Liver (tissue), 9 donors: Measurements from ENCODE around the gene ISM1. TPM values are rescaled to one million over a fixed set of nuclear protein-coding genes. Genes with fewer than 3 reads are reported as not detected.

Experiments used
- DNase-seq: peaks from one replicate; pipeline ENCODE4 v3.0.0-alpha.2; 2017; ENCODE audit warnings: low spot score
- H3K27ac ChIP-seq, 2 donors: one replicate each; pipeline ENCODE4 v1.7.0; 2013; ENCODE audit warnings: inconsistent platforms in 2 of 2, low read length in 2 of 2, control low read depth in 1 of 2, low read depth in 1 of 2, mild to moderate bottlenecking in 1 of 2
- H3K27me3 ChIP-seq, 4 donors: one replicate each; pipeline versions ENCODE4 v1.6.1 to v1.7.0; 2013; ENCODE audit warnings: low read length in 3 of 4, inconsistent platforms in 1 of 4, mild to moderate bottlenecking in 1 of 4, moderate library complexity in 1 of 4; ENCODE audit not compliant: control insufficient read depth in 4 of 4, insufficient read depth in 4 of 4
- H3K36me3 ChIP-seq, 4 donors: one replicate each; pipeline versions ENCODE4 v1.6.1 to v1.7.0; 2013; ENCODE audit warnings: low read length in 3 of 4, mild to moderate bottlenecking in 3 of 4, low read depth in 1 of 4, moderate library complexity in 1 of 4; ENCODE audit not compliant: control insufficient read depth in 4 of 4, insufficient read depth in 3 of 4
- H3K4me1 ChIP-seq, 4 donors: one replicate each; pipeline versions ENCODE4 v1.6.1 to v1.7.0; 2013; ENCODE audit warnings: low read length in 3 of 4, mild to moderate bottlenecking in 3 of 4, moderate library complexity in 1 of 4; ENCODE audit not compliant: control insufficient read depth in 4 of 4, insufficient read depth in 4 of 4
- H3K4me3 ChIP-seq, 3 donors: one replicate each; pipeline versions ENCODE4 v1.6.1 to v1.7.0; 2013; ENCODE audit warnings: low read length in 3 of 3, control low read depth in 1 of 3, low read depth in 1 of 3, mild to moderate bottlenecking in 1 of 3
- H3K9ac ChIP-seq, 2 donors: one replicate each; pipeline ENCODE4 v1.7.0; 2013; ENCODE audit warnings: low read length in 2 of 2, mild to moderate bottlenecking in 2 of 2, moderate library complexity in 2 of 2, control low read depth in 1 of 2, low read depth in 1 of 2
- H3K9me3 ChIP-seq, 4 donors: one replicate each; pipeline versions ENCODE4 v1.6.1 to v1.7.0; 2013; ENCODE audit warnings: low read length in 3 of 4; ENCODE audit not compliant: control insufficient read depth in 4 of 4
- EGR1 ChIP-seq, 2 donors: IDR thresholded peaks; 2 replicates each; pipeline ENCODE4 v1.6.1; 2016 to 2018; ENCODE audit warnings: antibody characterized with exemption in 2 of 2, low read depth in 2 of 2
- FOXA1 ChIP-seq: IDR thresholded peaks from 2 replicates; pipeline ENCODE4 v1.6.1; 2016; ENCODE audit warnings: antibody characterized with exemption
- FOXA2 ChIP-seq: IDR thresholded peaks from 2 replicates; pipeline ENCODE4 v1.6.1; 2016; ENCODE audit warnings: antibody characterized with exemption
- GABPA ChIP-seq, 2 donors: IDR thresholded peaks in 1 of 2; conservative IDR thresholded peaks in 1 of 2; 2 replicates each; pipeline ENCODE4 v1.6.1; 2016; ENCODE audit warnings: antibody characterized with exemption in 2 of 2, mild to moderate bottlenecking in 1 of 2, moderate library complexity in 1 of 2
- HNF4A ChIP-seq, 2 donors: conservative IDR thresholded peaks; 2 replicates each; pipeline ENCODE4 v1.6.1; 2016; ENCODE audit warnings: antibody characterized with exemption in 2 of 2, mild to moderate bottlenecking in 2 of 2
- HNF4G ChIP-seq: IDR thresholded peaks from 2 replicates; pipeline ENCODE4 v1.6.1; 2016; ENCODE audit warnings: antibody characterized with exemption
- JUND ChIP-seq, 2 donors: IDR thresholded peaks; 2 replicates each; pipeline ENCODE4 v1.6.1; 2016; ENCODE audit warnings: antibody characterized with exemption in 2 of 2
- RXRA ChIP-seq, 2 donors: IDR thresholded peaks; 2 replicates each; pipeline ENCODE4 v1.6.1; 2017 to 2018; ENCODE audit warnings: antibody characterized with exemption in 2 of 2, mild to moderate bottlenecking in 1 of 2
- SP1 ChIP-seq: IDR thresholded peaks from 2 replicates; pipeline ENCODE4 v1.6.1; 2018; ENCODE audit warnings: antibody characterized with exemption, mild to moderate bottlenecking
- TAF1 ChIP-seq: conservative IDR thresholded peaks from 2 replicates; pipeline ENCODE4 v1.6.1; 2016; ENCODE audit warnings: antibody characterized with exemption, mild to moderate bottlenecking
- YY1 ChIP-seq: IDR thresholded peaks from 2 replicates; pipeline ENCODE4 v1.6.1; 2016; ENCODE audit warnings: antibody characterized with exemption, mild to moderate bottlenecking
- WGBS: extraction: QIAGEN DNeasy Blood & Tissue Kit; methylation state at CpG from one replicate; pipeline ENCODE4 v1.1.7; 2013; 5-methylcytosine and 5-hydroxymethylcytosine counted together
- polyA plus RNA-seq, 2 donors: library from polyadenylated mRNA; stranded (reverse) in 1 of 2; unstranded in 1 of 2; fragments of 200-250 nt in 1 of 2; fragments of >200 nt in 1 of 2; fragmentation: Nextera tagmentation in 1 of 2; extraction: Ambion mirVana in 1 of 2; gene quantifications; one replicate each; pipeline versions ENCODE4 v1.2.1 to v1.2.3, GENCODE V29; 2013 to 2015
- total RNA-seq, 2 donors: library from RNA; depleted of rRNA; stranded (reverse); fragments of >200 nt; gene quantifications; one replicate each; pipeline ENCODE4 v1.2.3, GENCODE V29; 2014
- TF ChIP-seq, protein P1 (sequence below): IDR thresholded peaks from 2 replicates; pipeline ENCODE4 v1.6.1; 2016; ENCODE audit warnings: antibody characterized with exemption
- TF ChIP-seq, protein P2 (sequence below): IDR thresholded peaks from 2 replicates; pipeline ENCODE4 v1.6.1; 2016; ENCODE audit warnings: antibody characterized with exemption, mild to moderate bottlenecking
- TF ChIP-seq, protein P3 (sequence below): fragments of 150-350 bp; IDR thresholded peaks from 2 replicates; pipeline ENCODE4 v1.5.1; 2017; ENCODE audit warnings: improper control_type of control experiment, low read depth, low read length; ENCODE audit not compliant: missing input control
- TF ChIP-seq, protein P4 (sequence below): IDR thresholded peaks from 2 replicates; pipeline ENCODE4 v1.6.1; 2016; ENCODE audit warnings: antibody characterized with exemption
- donor health status: healthy.
- donor health status: healthy.
- donor health status: healthy.
- donor health status: healthy.
- donor health status: healthy.

ISM1 gene
- total and polyA plus RNA-seq, 4 donors = 0.82 to 6.4 (median 1.2) TPM; not detected in 1

DNA sequence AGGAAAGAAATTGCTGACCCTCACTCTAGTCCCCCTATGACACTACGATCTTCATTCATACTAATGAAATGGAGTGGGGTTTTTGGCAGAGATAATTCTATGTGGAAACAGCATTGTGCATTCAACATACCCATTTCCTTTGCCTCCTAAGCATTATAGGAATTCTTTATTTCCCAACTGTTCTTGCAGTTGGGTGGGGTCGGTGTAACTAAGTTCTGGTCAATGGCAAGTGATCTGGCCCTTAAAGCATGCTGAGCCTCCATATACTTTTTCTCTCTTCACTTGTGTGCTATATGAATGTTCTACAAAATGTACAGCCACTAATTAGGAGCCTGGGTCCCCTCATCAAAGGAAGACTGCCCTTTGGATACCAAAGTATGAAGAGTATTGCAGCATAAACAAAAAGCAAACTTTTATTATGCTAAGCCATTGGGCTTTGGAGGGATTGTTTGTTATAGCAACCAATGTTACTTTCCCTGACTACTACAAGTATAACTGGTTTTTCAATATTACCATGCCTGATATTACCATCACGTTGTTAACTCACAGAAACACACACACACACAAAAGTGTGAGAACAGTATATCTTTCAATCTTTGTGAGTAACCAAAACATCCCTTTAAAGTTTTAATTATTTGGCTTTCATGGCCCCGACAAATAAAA is 9.0 kb upstream of the ISM1 start:
- H3K9me3 ChIP-seq = no peaks in the 10 kb centered on the region
- TF ChIP-seq, protein P1, sequence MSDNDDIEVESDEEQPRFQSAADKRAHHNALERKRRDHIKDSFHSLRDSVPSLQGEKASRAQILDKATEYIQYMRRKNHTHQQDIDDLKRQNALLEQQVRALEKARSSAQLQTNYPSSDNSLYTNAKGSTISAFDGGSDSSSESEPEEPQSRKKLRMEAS = no peak
- TF ChIP-seq, protein P2, sequence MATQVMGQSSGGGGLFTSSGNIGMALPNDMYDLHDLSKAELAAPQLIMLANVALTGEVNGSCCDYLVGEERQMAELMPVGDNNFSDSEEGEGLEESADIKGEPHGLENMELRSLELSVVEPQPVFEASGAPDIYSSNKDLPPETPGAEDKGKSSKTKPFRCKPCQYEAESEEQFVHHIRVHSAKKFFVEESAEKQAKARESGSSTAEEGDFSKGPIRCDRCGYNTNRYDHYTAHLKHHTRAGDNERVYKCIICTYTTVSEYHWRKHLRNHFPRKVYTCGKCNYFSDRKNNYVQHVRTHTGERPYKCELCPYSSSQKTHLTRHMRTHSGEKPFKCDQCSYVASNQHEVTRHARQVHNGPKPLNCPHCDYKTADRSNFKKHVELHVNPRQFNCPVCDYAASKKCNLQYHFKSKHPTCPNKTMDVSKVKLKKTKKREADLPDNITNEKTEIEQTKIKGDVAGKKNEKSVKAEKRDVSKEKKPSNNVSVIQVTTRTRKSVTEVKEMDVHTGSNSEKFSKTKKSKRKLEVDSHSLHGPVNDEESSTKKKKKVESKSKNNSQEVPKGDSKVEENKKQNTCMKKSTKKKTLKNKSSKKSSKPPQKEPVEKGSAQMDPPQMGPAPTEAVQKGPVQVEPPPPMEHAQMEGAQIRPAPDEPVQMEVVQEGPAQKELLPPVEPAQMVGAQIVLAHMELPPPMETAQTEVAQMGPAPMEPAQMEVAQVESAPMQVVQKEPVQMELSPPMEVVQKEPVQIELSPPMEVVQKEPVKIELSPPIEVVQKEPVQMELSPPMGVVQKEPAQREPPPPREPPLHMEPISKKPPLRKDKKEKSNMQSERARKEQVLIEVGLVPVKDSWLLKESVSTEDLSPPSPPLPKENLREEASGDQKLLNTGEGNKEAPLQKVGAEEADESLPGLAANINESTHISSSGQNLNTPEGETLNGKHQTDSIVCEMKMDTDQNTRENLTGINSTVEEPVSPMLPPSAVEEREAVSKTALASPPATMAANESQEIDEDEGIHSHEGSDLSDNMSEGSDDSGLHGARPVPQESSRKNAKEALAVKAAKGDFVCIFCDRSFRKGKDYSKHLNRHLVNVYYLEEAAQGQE = no peak
- TF ChIP-seq JUND (IDR thresholded peaks at IDR 0.05) (no peak), GABPA (IDR thresholded peaks at IDR 0.05 in 1 of 2, conservative IDR thresholded peaks at IDR 0.05 in 1 of 2) (no peak), HNF4G (no peak), FOXA1 (no peak)
- TF ChIP-seq, protein P3, sequence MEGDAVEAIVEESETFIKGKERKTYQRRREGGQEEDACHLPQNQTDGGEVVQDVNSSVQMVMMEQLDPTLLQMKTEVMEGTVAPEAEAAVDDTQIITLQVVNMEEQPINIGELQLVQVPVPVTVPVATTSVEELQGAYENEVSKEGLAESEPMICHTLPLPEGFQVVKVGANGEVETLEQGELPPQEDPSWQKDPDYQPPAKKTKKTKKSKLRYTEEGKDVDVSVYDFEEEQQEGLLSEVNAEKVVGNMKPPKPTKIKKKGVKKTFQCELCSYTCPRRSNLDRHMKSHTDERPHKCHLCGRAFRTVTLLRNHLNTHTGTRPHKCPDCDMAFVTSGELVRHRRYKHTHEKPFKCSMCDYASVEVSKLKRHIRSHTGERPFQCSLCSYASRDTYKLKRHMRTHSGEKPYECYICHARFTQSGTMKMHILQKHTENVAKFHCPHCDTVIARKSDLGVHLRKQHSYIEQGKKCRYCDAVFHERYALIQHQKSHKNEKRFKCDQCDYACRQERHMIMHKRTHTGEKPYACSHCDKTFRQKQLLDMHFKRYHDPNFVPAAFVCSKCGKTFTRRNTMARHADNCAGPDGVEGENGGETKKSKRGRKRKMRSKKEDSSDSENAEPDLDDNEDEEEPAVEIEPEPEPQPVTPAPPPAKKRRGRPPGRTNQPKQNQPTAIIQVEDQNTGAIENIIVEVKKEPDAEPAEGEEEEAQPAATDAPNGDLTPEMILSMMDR = no peak
- WGBS = 72% methylated on average over 4 of the region's 4 CpGs

DNA sequence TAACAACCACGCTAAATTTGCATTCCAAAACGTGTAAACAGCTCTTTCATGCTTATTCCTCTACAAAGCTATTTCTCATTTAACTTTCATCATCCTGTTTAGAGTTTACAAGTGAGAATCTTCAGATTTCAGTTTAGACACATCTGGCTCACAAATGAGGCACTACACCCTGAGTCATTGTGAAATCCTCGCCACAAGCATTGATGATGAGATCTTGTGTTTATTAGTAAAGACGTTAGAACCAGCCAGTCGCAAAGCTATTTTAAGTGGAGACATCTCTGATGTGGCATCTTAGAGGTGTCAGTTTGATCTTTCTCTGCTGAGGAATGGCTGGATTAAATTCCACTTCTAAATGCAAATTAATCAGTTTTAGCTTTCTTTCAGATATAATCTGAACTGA is 8.3 kb upstream of the ISM1 start:
- H3K9ac ChIP-seq = no peak overlapping the region
- no peak overlapping the region for H3K27ac ChIP-seq
- no peaks in the 10 kb centered on the region for H3K36me3 ChIP-seq
- H3K27me3 ChIP-seq = no peaks in the 10 kb centered on the region
- H3K4me3 ChIP-seq = no peak overlapping the region
- H3K9me3 ChIP-seq = no peaks in the 10 kb centered on the region
- no peak for DNase-seq
- WGBS = 82% methylated on average over 5 of the region's 5 CpGs
- TF ChIP-seq, protein P4, sequence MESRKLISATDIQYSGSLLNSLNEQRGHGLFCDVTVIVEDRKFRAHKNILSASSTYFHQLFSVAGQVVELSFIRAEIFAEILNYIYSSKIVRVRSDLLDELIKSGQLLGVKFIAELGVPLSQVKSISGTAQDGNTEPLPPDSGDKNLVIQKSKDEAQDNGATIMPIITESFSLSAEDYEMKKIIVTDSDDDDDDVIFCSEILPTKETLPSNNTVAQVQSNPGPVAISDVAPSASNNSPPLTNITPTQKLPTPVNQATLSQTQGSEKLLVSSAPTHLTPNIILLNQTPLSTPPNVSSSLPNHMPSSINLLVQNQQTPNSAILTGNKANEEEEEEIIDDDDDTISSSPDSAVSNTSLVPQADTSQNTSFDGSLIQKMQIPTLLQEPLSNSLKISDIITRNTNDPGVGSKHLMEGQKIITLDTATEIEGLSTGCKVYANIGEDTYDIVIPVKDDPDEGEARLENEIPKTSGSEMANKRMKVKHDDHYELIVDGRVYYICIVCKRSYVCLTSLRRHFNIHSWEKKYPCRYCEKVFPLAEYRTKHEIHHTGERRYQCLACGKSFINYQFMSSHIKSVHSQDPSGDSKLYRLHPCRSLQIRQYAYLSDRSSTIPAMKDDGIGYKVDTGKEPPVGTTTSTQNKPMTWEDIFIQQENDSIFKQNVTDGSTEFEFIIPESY = no peak
- TF ChIP-seq SP1 (no peak), TAF1 (no peak), EGR1 (IDR thresholded peaks at IDR 0.05; ENCODE audit: low read depth in 2 of 2) (no peak), RXRA (IDR thresholded peaks at IDR 0.05) (no peak), JUND (IDR thresholded peaks at IDR 0.05) (no peak), GABPA (IDR thresholded peaks at IDR 0.05 in 1 of 2, conservative IDR thresholded peaks at IDR 0.05 in 1 of 2) (no peak), FOXA2 (no peak), HNF4A (conservative IDR thresholded peaks at IDR 0.05) (no peak), YY1 (no peak)
- TF ChIP-seq, protein P2 = no peak
- H3K4me1 ChIP-seq = peaks cover 3 to 16% (median 13%) of the 10 kb centered on the region in 4 donors

More for the DNA sequence above, 9.0 kb upstream of the ISM1 start:
- H3K27me3 ChIP-seq = no peaks in the 10 kb centered on the region
- no peaks in the 10 kb centered on the region for H3K36me3 ChIP-seq
- no peak for DNase-seq
- H3K9ac ChIP-seq = no peak overlapping the region
- H3K4me3 ChIP-seq = no peak overlapping the region
- H3K4me1 ChIP-seq = peaks cover 3 to 16% (median 13%) of the 10 kb centered on the region in 4 donors
- H3K27ac ChIP-seq = no peak overlapping the region
